OCI-LY1 (cell line): Measurements from ENCODE around the gene KCNN3.

Source experiments
- H2AFZ ChIP-seq: fragments of 200-600 bp; sonication (generic), shearing (Covaris generic); 2 replicates; pipeline ENCODE4 v1.6.0; 2014; ENCODE audit warnings: antibody characterized with exemption, mild to moderate bottlenecking, low read length
- H3F3A ChIP-seq: fragments of 200-600 bp; sonication (generic), shearing (Covaris generic); 2 replicates; pipeline ENCODE4 v1.6.0; 2014; ENCODE audit warnings: mild to moderate bottlenecking, antibody characterized with exemption, low read length, moderate library complexity; ENCODE audit not compliant: insufficient read depth
- H3K27ac ChIP-seq: fragments of 200-600 bp; sonication (generic); 2 replicates; pipeline ENCODE4 v1.5.1; 2014; ENCODE audit warnings: low read length, mixed run types, mild to moderate bottlenecking, low read depth; ENCODE audit not compliant: poor library complexity, severe bottlenecking
- H3K27me3 ChIP-seq: fragments of 200-600 bp; sonication (generic); 2 replicates; pipeline ENCODE4 v1.6.0; 2014; ENCODE audit warnings: antibody characterized with exemption, mild to moderate bottlenecking, low read length, moderate library complexity; ENCODE audit not compliant: insufficient read depth
- H3K36me3 ChIP-seq: fragments of 200-600 bp; sonication (generic); 2 replicates; pipeline ENCODE4 v1.6.1; 2014; ENCODE audit warnings: mild to moderate bottlenecking, antibody characterized with exemption, low read length, moderate library complexity, mixed read lengths; ENCODE audit not compliant: insufficient read depth
- H3K4me1 ChIP-seq: fragments of 200-600 bp; sonication (generic); 2 replicates; pipeline ENCODE4 v1.5.1; 2014; ENCODE audit warnings: mild to moderate bottlenecking, low read length, moderate library complexity; ENCODE audit not compliant: insufficient read depth, severe bottlenecking
- H3K4me2 ChIP-seq: fragments of 200-600 bp; sonication (generic), shearing (Covaris generic); 2 replicates; pipeline ENCODE4 v1.6.1; 2014; ENCODE audit warnings: low read length
- H3K4me3 ChIP-seq: fragments of 200-600 bp; sonication (generic); 2 replicates; pipeline ENCODE4 v1.5.1; 2014; ENCODE audit warnings: low read length, low read depth, mild to moderate bottlenecking, mixed read lengths; ENCODE audit not compliant: poor library complexity, severe bottlenecking
- H3K79me2 ChIP-seq: fragments of 200-600 bp; shearing (Covaris generic); 2 replicates; pipeline ENCODE4 v1.6.1; 2016; ENCODE audit warnings: mixed run types, low read length, mixed read lengths; ENCODE audit not compliant: insufficient read depth
- H3K9ac ChIP-seq: fragments of 200-600 bp; sonication (generic), shearing (Covaris generic); 2 replicates; pipeline ENCODE4 v1.6.1; 2014; ENCODE audit warnings: mild to moderate bottlenecking, low read length, mixed read lengths
- H3K9me2 ChIP-seq: fragments of 200-600 bp; sonication (generic), shearing (Covaris generic); 2 replicates; pipeline ENCODE4 v1.6.1; 2014; ENCODE audit warnings: low read depth, mild to moderate bottlenecking, low read length, mixed read lengths
- H3K9me3 ChIP-seq: fragments of 200-600 bp; shearing (Covaris generic); 2 replicates; pipeline ENCODE4 v1.6.1; 2014; ENCODE audit warnings: low read length, mixed read lengths
- H4K20me1 ChIP-seq: fragments of 200-600 bp; sonication (generic), shearing (Covaris generic); 2 replicates; pipeline ENCODE4 v1.6.0; 2016; ENCODE audit warnings: mild to moderate bottlenecking, low read length; ENCODE audit not compliant: insufficient read depth
- EZH2 ChIP-seq: fragments of 200-600 bp; sonication (generic), shearing (Covaris generic); IDR thresholded peaks from 2 replicates; pipeline ENCODE4 v1.8.0; 2017; ENCODE audit warnings: borderline replicate concordance, mixed run types, mild to moderate bottlenecking, antibody characterized with exemption, low read length, moderate library complexity, mixed read lengths
- TF ChIP-seq, protein P1 (sequence below): fragments of 200-600 bp; sonication (generic), shearing (Covaris generic); IDR thresholded peaks from 2 replicates; pipeline ENCODE4 v1.5.1; 2017; ENCODE audit warnings: mild to moderate bottlenecking, antibody characterized with exemption, low read length, moderate library complexity, mixed read lengths

Gene KCNN3

GRCh38 chr1:154860156-154860870 lies 9.8 kb downstream of the KCNN3 start:
- H3K36me3 ChIP-seq, result peaks cover 10% of the 10 kb centered on the region
- H3K79me2 ChIP-seq, result peaks cover 39% of the 10 kb centered on the region
- H3K27ac ChIP-seq, result peak overlapping the region; percentile 98
- H3K27me3 ChIP-seq, result no peaks in the 10 kb centered on the region
- H2AFZ ChIP-seq, result no peak overlapping the region
- no peak for TF ChIP-seq EZH2
- TF ChIP-seq, protein P1, sequence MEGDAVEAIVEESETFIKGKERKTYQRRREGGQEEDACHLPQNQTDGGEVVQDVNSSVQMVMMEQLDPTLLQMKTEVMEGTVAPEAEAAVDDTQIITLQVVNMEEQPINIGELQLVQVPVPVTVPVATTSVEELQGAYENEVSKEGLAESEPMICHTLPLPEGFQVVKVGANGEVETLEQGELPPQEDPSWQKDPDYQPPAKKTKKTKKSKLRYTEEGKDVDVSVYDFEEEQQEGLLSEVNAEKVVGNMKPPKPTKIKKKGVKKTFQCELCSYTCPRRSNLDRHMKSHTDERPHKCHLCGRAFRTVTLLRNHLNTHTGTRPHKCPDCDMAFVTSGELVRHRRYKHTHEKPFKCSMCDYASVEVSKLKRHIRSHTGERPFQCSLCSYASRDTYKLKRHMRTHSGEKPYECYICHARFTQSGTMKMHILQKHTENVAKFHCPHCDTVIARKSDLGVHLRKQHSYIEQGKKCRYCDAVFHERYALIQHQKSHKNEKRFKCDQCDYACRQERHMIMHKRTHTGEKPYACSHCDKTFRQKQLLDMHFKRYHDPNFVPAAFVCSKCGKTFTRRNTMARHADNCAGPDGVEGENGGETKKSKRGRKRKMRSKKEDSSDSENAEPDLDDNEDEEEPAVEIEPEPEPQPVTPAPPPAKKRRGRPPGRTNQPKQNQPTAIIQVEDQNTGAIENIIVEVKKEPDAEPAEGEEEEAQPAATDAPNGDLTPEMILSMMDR, result no peak
- H3K9me2 ChIP-seq, result no peaks in the 10 kb centered on the region
- H3K9me3 ChIP-seq, result no peaks in the 10 kb centered on the region
- H3K4me2 ChIP-seq, result peak overlapping the region; percentile 94
- no peaks in the 10 kb centered on the region for H4K20me1 ChIP-seq
- no peaks in the 10 kb centered on the region for H3F3A ChIP-seq
- H3K4me3 ChIP-seq, result peak overlapping the region; percentile 76
- H3K4me1 ChIP-seq, result peaks cover 99% of the 10 kb centered on the region
- peak overlapping the region; percentile 88 for H3K9ac ChIP-seq

GRCh38 chr1:154859786-154860155 lies 10.3 kb downstream of the KCNN3 start:
- no peak overlapping the region for H2AFZ ChIP-seq
- H3K4me3 ChIP-seq, result peak overlapping the region; percentile 76
- H3K4me1 ChIP-seq, result peaks cover 94% of the 10 kb centered on the region

DNA sequence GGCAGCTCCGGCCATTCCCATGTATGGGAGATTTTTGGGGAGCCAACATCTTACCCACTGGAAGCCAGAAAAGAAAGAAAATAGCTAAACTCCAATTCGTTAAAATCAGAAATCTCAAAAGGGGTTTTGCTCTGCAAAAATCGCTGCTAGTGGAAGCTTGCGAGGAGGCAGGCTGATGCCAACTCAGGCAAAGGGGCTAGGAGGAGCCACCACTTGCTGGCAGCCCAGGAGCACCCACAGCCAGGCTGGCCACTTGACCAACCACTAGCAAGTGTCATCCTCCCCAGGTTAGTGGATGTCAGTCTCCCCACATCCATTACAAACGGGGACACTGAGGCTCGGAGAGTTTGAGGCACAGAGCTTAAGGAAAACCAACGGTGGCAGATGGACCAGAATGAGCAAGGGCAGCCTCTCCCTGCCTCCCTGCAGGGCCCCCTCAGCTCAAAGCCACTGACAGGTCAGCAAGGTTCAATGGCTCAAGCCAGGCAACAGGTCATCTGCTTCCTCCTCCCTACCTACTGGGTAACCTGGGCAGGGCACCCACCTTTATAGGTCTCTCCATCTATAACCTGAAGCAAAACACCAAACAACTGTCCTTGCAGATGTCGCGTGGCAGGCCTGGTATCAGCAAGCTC lies 10.8 kb downstream of the KCNN3 start:
- H3K27ac ChIP-seq, result peak overlapping the region; percentile 98
- H3K4me1 ChIP-seq, result peaks cover 89% of the 10 kb centered on the region
- no peaks in the 10 kb centered on the region for H4K20me1 ChIP-seq
- no peaks in the 10 kb centered on the region for H3K9me2 ChIP-seq
- H2AFZ ChIP-seq, result no peak overlapping the region
- H3K9ac ChIP-seq, result peak overlapping the region; percentile 88
- peak overlapping the region; percentile 76 for H3K4me3 ChIP-seq
- TF ChIP-seq, protein P1, result no peak
- TF ChIP-seq EZH2, result no peak
- H3K4me2 ChIP-seq, result peak overlapping the region; percentile 94
- no peaks in the 10 kb centered on the region for H3F3A ChIP-seq
- H3K9me3 ChIP-seq, result no peaks in the 10 kb centered on the region
- peaks cover 10% of the 10 kb centered on the region for H3K36me3 ChIP-seq
- no peaks in the 10 kb centered on the region for H3K27me3 ChIP-seq
- H3K79me2 ChIP-seq, result peaks cover 40% of the 10 kb centered on the region

More at GRCh38 chr1:154859786-154860155, 10.3 kb downstream of the KCNN3 start:
- Histone ChIP-seq H3K27ac (peak overlapping the region; percentile 98), H3K79me2 (peaks cover 40% of the 10 kb centered on the region), H3K9ac (peak overlapping the region; percentile 88), H3K36me3 (peaks cover 10% of the 10 kb centered on the region), H3K4me2 (peak overlapping the region; percentile 94), H3K27me3 (no peaks in the 10 kb centered on the region), H3K9me3 (no peaks in the 10 kb centered on the region), H3F3A (no peaks in the 10 kb centered on the region), H3K9me2 (no peaks in the 10 kb centered on the region), H4K20me1 (no peaks in the 10 kb centered on the region)
- TF ChIP-seq, protein P1, result no peak
- no peak for TF ChIP-seq EZH2
